MM.1S (cell line): ENCODE measurements around the gene LIG1.

ENCODE experiments used
- EZH2phosphoT487 ChIP-seq: fragments of 300-600 bp; sonication (generic); IDR thresholded peaks from 2 replicates; pipeline ENCODE4 v1.6.1; 2018; ENCODE audit warnings: antibody characterized with exemption, low read length
- TF ChIP-seq, protein P1 (sequence below): fragments of 300-600 bp; sonication (generic); IDR thresholded peaks from 2 replicates; pipeline ENCODE4 v1.5.1; 2016; ENCODE audit warnings: antibody characterized with exemption, low read length, mixed read lengths

DNA sequence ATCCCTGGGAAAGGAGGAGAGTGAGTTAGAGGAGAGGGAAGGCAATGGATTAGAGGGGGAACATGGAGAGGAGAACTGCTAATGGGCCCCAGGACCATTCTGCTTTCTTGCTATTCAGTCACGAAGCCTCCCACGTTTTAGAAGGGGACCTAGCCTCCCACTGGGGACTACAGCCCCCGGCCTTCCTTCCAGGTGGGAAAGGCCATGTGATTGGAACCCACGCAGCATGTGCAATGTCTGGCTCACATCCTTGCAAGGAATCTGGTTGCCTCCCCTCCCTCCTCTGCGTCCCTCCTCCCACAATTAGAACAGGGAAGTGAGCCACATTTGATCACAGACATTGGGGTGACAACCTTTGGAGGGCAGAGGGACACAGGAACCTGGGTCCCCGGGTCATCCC lies 37.0 kb downstream of the LIG1 start:
- TF ChIP-seq, protein P1, sequence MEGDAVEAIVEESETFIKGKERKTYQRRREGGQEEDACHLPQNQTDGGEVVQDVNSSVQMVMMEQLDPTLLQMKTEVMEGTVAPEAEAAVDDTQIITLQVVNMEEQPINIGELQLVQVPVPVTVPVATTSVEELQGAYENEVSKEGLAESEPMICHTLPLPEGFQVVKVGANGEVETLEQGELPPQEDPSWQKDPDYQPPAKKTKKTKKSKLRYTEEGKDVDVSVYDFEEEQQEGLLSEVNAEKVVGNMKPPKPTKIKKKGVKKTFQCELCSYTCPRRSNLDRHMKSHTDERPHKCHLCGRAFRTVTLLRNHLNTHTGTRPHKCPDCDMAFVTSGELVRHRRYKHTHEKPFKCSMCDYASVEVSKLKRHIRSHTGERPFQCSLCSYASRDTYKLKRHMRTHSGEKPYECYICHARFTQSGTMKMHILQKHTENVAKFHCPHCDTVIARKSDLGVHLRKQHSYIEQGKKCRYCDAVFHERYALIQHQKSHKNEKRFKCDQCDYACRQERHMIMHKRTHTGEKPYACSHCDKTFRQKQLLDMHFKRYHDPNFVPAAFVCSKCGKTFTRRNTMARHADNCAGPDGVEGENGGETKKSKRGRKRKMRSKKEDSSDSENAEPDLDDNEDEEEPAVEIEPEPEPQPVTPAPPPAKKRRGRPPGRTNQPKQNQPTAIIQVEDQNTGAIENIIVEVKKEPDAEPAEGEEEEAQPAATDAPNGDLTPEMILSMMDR: no peak
- TF ChIP-seq EZH2phosphoT487: no peak
